Trophoblast cell (in vitro differentiated cells and primary cell): ENCODE measurements around the gene UQCRC2.

Experiments
- DNase-seq, 2 donors: peaks; one replicate each; pipeline ENCODE4 v3.0.0-alpha.2; 2016
- H2AFZ ChIP-seq: 2 replicates; pipeline ENCODE4 v1.6.1; 2013; ENCODE audit warnings: low read length, moderate library complexity, mild to moderate bottlenecking; ENCODE audit not compliant: insufficient read depth, poor library complexity
- H2AK5ac ChIP-seq: 2 replicates; pipeline ENCODE4 v1.6.1; 2013; ENCODE audit warnings: mild to moderate bottlenecking, low read length
- H2BK120ac ChIP-seq: 2 replicates; pipeline ENCODE4 v1.6.1; 2013; ENCODE audit warnings: low read length, mild to moderate bottlenecking, moderate library complexity; ENCODE audit not compliant: insufficient read depth, poor library complexity
- H2BK12ac ChIP-seq: 2 replicates; pipeline ENCODE4 v1.6.1; 2013; ENCODE audit warnings: mild to moderate bottlenecking, low read length, moderate library complexity
- H2BK5ac ChIP-seq: 2 replicates; pipeline ENCODE4 v1.6.1; 2013; ENCODE audit warnings: low read length, low read depth, moderate library complexity, mild to moderate bottlenecking; ENCODE audit not compliant: poor library complexity
- H3K14ac ChIP-seq: 2 replicates; pipeline ENCODE4 v1.6.1; 2013; ENCODE audit warnings: mild to moderate bottlenecking, low read length
- H3K18ac ChIP-seq: 2 replicates; pipeline ENCODE4 v1.6.1; 2013; ENCODE audit warnings: mild to moderate bottlenecking, low read length
- H3K23ac ChIP-seq: 2 replicates; pipeline ENCODE4 v1.6.1; 2013; ENCODE audit warnings: low read length
- H3K27ac ChIP-seq: 2 replicates; pipeline ENCODE4 v1.5.1; 2013; ENCODE audit warnings: low read depth, mild to moderate bottlenecking, inconsistent platforms, low read length, moderate library complexity
- H3K27me3 ChIP-seq: 2 replicates; pipeline ENCODE4 v1.6.1; 2013; ENCODE audit warnings: inconsistent platforms, mild to moderate bottlenecking, low read length, moderate library complexity; ENCODE audit not compliant: insufficient read depth
- H3K36me3 ChIP-seq, 2 experiments: 1 replicate in 1 of 2; 2 replicates in 1 of 2; pipeline ENCODE4 v1.6.1; 2013; ENCODE audit warnings: low read length in 2 of 2, mild to moderate bottlenecking in 2 of 2, moderate library complexity in 1 of 2; ENCODE audit not compliant: insufficient read depth in 2 of 2, control insufficient read depth in 1 of 2
- H3K4ac ChIP-seq: 2 replicates; pipeline ENCODE4 v1.6.1; 2013; ENCODE audit warnings: low read depth, mild to moderate bottlenecking, low read length, moderate library complexity
- H3K4me1 ChIP-seq, 2 experiments: 1 replicate in 1 of 2; 2 replicates in 1 of 2; pipeline ENCODE4 v1.6.1; 2013; ENCODE audit warnings: low read length in 2 of 2, mild to moderate bottlenecking in 2 of 2, moderate library complexity in 1 of 2; ENCODE audit not compliant: insufficient read depth in 2 of 2, control insufficient read depth in 1 of 2
- H3K4me2 ChIP-seq: 2 replicates; pipeline ENCODE4 v1.6.1; 2013; ENCODE audit warnings: inconsistent platforms, mild to moderate bottlenecking, low read length, moderate library complexity
- H3K4me3 ChIP-seq: 2 replicates; pipeline ENCODE4 v1.5.1; 2013; ENCODE audit warnings: mild to moderate bottlenecking, low read depth, low read length, inconsistent platforms
- H3K79me1 ChIP-seq: one replicate; pipeline ENCODE4 v1.6.1; 2013; ENCODE audit warnings: low read length
- H3K79me2 ChIP-seq: 2 replicates; pipeline ENCODE4 v1.6.1; 2013; ENCODE audit warnings: low read length, mild to moderate bottlenecking; ENCODE audit not compliant: control insufficient read depth, insufficient read depth, poor library complexity
- H3K9ac ChIP-seq: 2 replicates; pipeline ENCODE4 v1.6.1; 2013; ENCODE audit warnings: mild to moderate bottlenecking, low read length
- H3K9me3 ChIP-seq: 2 replicates; pipeline ENCODE4 v1.6.1; 2013; ENCODE audit warnings: low read depth, mild to moderate bottlenecking, control low read depth, inconsistent platforms, low read length; ENCODE audit not compliant: insufficient read depth
- H4K12ac ChIP-seq: 2 replicates; pipeline ENCODE4 v1.6.1; 2013; ENCODE audit warnings: low read depth, mild to moderate bottlenecking, low read length, moderate library complexity
- H4K8ac ChIP-seq: 2 replicates; pipeline ENCODE4 v1.6.1; 2013; ENCODE audit warnings: low read depth, mild to moderate bottlenecking, low read length, moderate library complexity
- H4K91ac ChIP-seq: one replicate; pipeline ENCODE4 v1.6.1; 2013; ENCODE audit warnings: low read depth, mild to moderate bottlenecking, low read length, moderate library complexity
- WGBS: extraction: QIAGEN DNeasy Blood & Tissue Kit; methylation state at CpG from one replicate; pipeline ENCODE4 v1.1.7; 2013; ENCODE audit warnings: missing lambda C conversion rate; ENCODE audit not compliant: insufficient read length, insufficient coverage; ENCODE audit errors: extremely low coverage; 5-methylcytosine and 5-hydroxymethylcytosine counted together

UQCRC2 gene

DNA sequence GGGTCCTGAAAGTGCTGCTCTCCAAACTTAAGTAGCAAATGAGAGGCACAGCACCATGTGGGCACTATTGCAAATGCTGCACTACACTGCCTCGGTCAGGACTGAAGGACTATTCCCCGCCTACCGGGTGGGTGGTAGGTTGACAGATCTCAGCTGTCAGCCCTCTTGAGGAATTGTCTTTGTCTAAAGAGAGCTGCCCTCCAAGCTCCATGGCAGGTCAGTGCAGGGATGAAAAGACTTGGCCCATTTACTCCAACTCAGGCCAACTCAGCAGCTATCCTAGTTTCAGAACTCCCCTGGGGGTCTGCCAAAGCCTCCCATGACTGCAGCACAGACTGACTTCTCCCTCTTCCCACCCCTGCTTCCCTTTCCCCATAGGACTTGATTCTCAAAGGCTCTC is 51.2 kb downstream of the UQCRC2 start:
- no peak overlapping the region for H3K23ac ChIP-seq
- H4K91ac ChIP-seq: no peak overlapping the region
- H2BK120ac ChIP-seq: no peak overlapping the region
- no peak overlapping the region for H3K4me2 ChIP-seq
- H3K4ac ChIP-seq: no peak overlapping the region
- H2BK12ac ChIP-seq: no peak overlapping the region
- no CpG with 5 or more reads among the region's 3 CpGs for WGBS
- no peak overlapping the region for H3K14ac ChIP-seq
- H3K18ac ChIP-seq: no peak overlapping the region
- no peak overlapping the region for H3K27ac ChIP-seq
- no peak overlapping the region for H3K4me3 ChIP-seq
- H3K4me1 ChIP-seq: peaks cover 9 to 11% of the 10 kb centered on the region in 2 experiments
- H3K27me3 ChIP-seq: peaks cover 3% of the 10 kb centered on the region
- H3K79me1 ChIP-seq: peaks cover 4% of the 10 kb centered on the region
- peaks cover 13% of the 10 kb centered on the region for H3K79me2 ChIP-seq
- H3K9me3 ChIP-seq: peaks cover 1% of the 10 kb centered on the region
- no peak overlapping the region for H2AFZ ChIP-seq
- DNase-seq: no peak
- H2AK5ac ChIP-seq: no peak overlapping the region
- no peak overlapping the region for H2BK5ac ChIP-seq
- H3K36me3 ChIP-seq: no peaks in the 10 kb centered on the region
- H3K9ac ChIP-seq: no peak overlapping the region
- H4K12ac ChIP-seq: no peak overlapping the region
- H4K8ac ChIP-seq: no peak overlapping the region

- Histone ChIP-seq H2AK5ac (no peak overlapping the region), H3K79me1 (peaks cover 4% of the 10 kb centered on the region), H3K27ac (no peak overlapping the region), H2AFZ (no peak overlapping the region), H3K4me3 (no peak overlapping the region), H3K4ac (no peak overlapping the region), H3K4me1 (peaks cover 9 to 12% of the 10 kb centered on the region in 2 experiments), H3K23ac (no peak overlapping the region), H3K14ac (no peak overlapping the region), H2BK120ac (no peak overlapping the region), H3K79me2 (peaks cover 13% of the 10 kb centered on the region), H3K4me2 (no peak overlapping the region), H3K9me3 (peaks cover 1% of the 10 kb centered on the region), H4K8ac (no peak overlapping the region), H3K36me3 (no peaks in the 10 kb centered on the region), H2BK12ac (no peak overlapping the region), H3K9ac (no peak overlapping the region), H2BK5ac (no peak overlapping the region), H3K27me3 (peaks cover 3% of the 10 kb centered on the region), H4K91ac (no peak overlapping the region), H3K18ac (no peak overlapping the region), H4K12ac (no peak overlapping the region)
- DNase-seq: no peak
- no CpG with 5 or more reads among the region's 1 CpG for WGBS
These were observed 52.6 kb downstream of the UQCRC2 start for GRCh38 chr16:22005746-22006145.

- DNase-seq: no peak
- H3K27ac ChIP-seq: no peak overlapping the region
- H3K36me3 ChIP-seq: no peaks in the 10 kb centered on the region
- no peak overlapping the region for H3K23ac ChIP-seq
- no CpG with 5 or more reads among the region's 6 CpGs for WGBS
- H3K9ac ChIP-seq: no peak overlapping the region
- no peak overlapping the region for H4K12ac ChIP-seq
- no peak overlapping the region for H2AFZ ChIP-seq
- no peak overlapping the region for H2BK12ac ChIP-seq
- H3K4me1 ChIP-seq: peaks cover 9 to 12% of the 10 kb centered on the region in 2 experiments
- H2BK5ac ChIP-seq: no peak overlapping the region
- H4K91ac ChIP-seq: no peak overlapping the region
- H2BK120ac ChIP-seq: no peak overlapping the region
- H3K4me3 ChIP-seq: no peak overlapping the region
- no peak overlapping the region for H2AK5ac ChIP-seq
- peaks cover 13% of the 10 kb centered on the region for H3K79me2 ChIP-seq
- H3K18ac ChIP-seq: no peak overlapping the region
- no peak overlapping the region for H3K14ac ChIP-seq
- peaks cover 1% of the 10 kb centered on the region for H3K9me3 ChIP-seq
- peaks cover 4% of the 10 kb centered on the region for H3K79me1 ChIP-seq
- no peak overlapping the region for H3K4me2 ChIP-seq
- no peak overlapping the region for H3K4ac ChIP-seq
- H4K8ac ChIP-seq: no peak overlapping the region
- peaks cover 3% of the 10 kb centered on the region for H3K27me3 ChIP-seq
These were observed 53.5 kb downstream of the UQCRC2 start for GRCh38 chr16:22006636-22007035.

- Histone ChIP-seq H2AK5ac (no peak overlapping the region), H3K36me3 (no peaks in the 10 kb centered on the region), H3K23ac (no peak overlapping the region), H3K79me1 (peaks cover 4% of the 10 kb centered on the region), H3K9ac (no peak overlapping the region), H3K4ac (no peak overlapping the region), H4K12ac (peak overlapping the region; percentile 99), H2BK120ac (no peak overlapping the region), H3K4me2 (peak overlapping the region; percentile 81), H2AFZ (no peak overlapping the region), H4K91ac (no peak overlapping the region), H3K27me3 (peaks cover 3% of the 10 kb centered on the region), H3K14ac (no peak overlapping the region), H2BK5ac (no peak overlapping the region), H3K4me1 (peaks cover 9 to 12% of the 10 kb centered on the region in 2 experiments), H3K9me3 (peaks cover 1% of the 10 kb centered on the region), H3K27ac (no peak overlapping the region), H3K79me2 (peaks cover 13% of the 10 kb centered on the region), H2BK12ac (no peak overlapping the region), H3K4me3 (peak overlapping the region; percentile 98), H4K8ac (peak overlapping the region; percentile 100), H3K18ac (no peak overlapping the region)
- DNase-seq: no peak
- no CpG with 5 or more reads among the region's 8 CpGs for WGBS
These were observed 54.0 kb downstream of the UQCRC2 start for GRCh38 chr16:22007159-22007508.
